HG03457 (cell line): ENCODE results near the gene GSTP1.
"Not testable (repeated sequence)": the region's sequence is repeated elsewhere in the genome, so short reads cannot be mapped to it uniquely, and the experiment has no call there.

Source experiments
- ATAC-seq: cut with Tn5 transposase; IDR thresholded peaks from one replicate; pipeline ENCODE4 v1.9.1; 2021; ENCODE audit warnings: moderate number of reproducible peaks; ENCODE audit not compliant: unreplicated experiment

GSTP1 gene

GRCh38 chr11:67583247-67584204 is at the start of gene GSTP1:
Gene GSTP1 (plus strand): TSS chr11:67583812. CDS start chr11:67583844, 32 bp downstream.
- no peak for ATAC-seq

- no peak for ATAC-seq
Measured at GRCh38 chr11:67534070-67534679, 49.4 kb upstream of the GSTP1 start.

- no peak for ATAC-seq
Measured at GRCh38 chr11:67535561-67535960, 48.1 kb upstream of the GSTP1 start.

GRCh38 chr11:67538306-67538705 is 45.3 kb upstream of the GSTP1 start:
- no peak for ATAC-seq

- ATAC-seq: no peak
Measured at GRCh38 chr11:67538823-67539505, 44.6 kb upstream of the GSTP1 start.

- ATAC-seq: no peak
Measured at GRCh38 chr11:67539550-67539949, 44.1 kb upstream of the GSTP1 start.

- no peak for ATAC-seq
Measured at GRCh38 chr11:67541198-67541597, 42.4 kb upstream of the GSTP1 start.

GRCh38 chr11:67542169-67542568 is 41.4 kb upstream of the GSTP1 start:
- ATAC-seq: no peak

- no peak for ATAC-seq
Measured at GRCh38 chr11:67542971-67543370, 40.6 kb upstream of the GSTP1 start.

- ATAC-seq: no peak
Measured at GRCh38 chr11:67543585-67543984, 40.0 kb upstream of the GSTP1 start.

GRCh38 chr11:67544616-67545242 is 38.9 kb upstream of the GSTP1 start:
- ATAC-seq: no peak

GRCh38 chr11:67545280-67545679 is 38.3 kb upstream of the GSTP1 start:
- no peak for ATAC-seq

- ATAC-seq: not testable (repeated sequence)
Measured at GRCh38 chr11:67548112-67548511, 35.5 kb upstream of the GSTP1 start.

- no peak for ATAC-seq
Measured at GRCh38 chr11:67548555-67549110, 35.0 kb upstream of the GSTP1 start.

- ATAC-seq: no peak
Measured at GRCh38 chr11:67551127-67551526, 32.5 kb upstream of the GSTP1 start.

GRCh38 chr11:67551697-67552096 is 31.9 kb upstream of the GSTP1 start:
- ATAC-seq: not testable (repeated sequence)

GRCh38 chr11:67556244-67556643 is 27.4 kb upstream of the GSTP1 start:
- ATAC-seq: no peak

GRCh38 chr11:67558084-67558772 is 25.4 kb upstream of the GSTP1 start:
- ATAC-seq: no peak

- peak; percentile 54 for ATAC-seq
Measured at GRCh38 chr11:67561971-67562619, 21.5 kb upstream of the GSTP1 start.
